Measurements from ENCODE around the gene RNF39. TPM values are rescaled to one million over a fixed set of nuclear protein-coding genes. Genes with fewer than 3 reads are reported as not detected.

RNF39 gene
- total RNA-seq, 4 donors from 2014 or later = 0.27 to 0.95 TPM; not detected in 2

- 34 to 42% methylated on average over 2 to 7 of the region's 7 CpGs for WGBS, 2 donors (ENCODE audit: low coverage in 1 of 2)
- Histone ChIP-seq H3K27me3 (peaks cover 79% of the 10 kb centered on the region), H3K4me1 (peaks cover 12 to 35% (median 29%) of the 10 kb centered on the region in 4 donors), H3K27ac (no peak overlapping the region), H3K36me3 (peaks cover 0 to 9% (median 0%) of the 10 kb centered on the region in 4 donors), H3K9me3 (no peaks in the 10 kb centered on the region), H3K4me3 (peak overlapping the region in 1 of 4 donors; percentile 33)
- DNase-seq = no peak
- intact Hi-C loops (cut with DNase I; ENCODE audit: low total_unique reads) (no loop called here), in situ Hi-C loops (cut with MboI; ENCODE audit: low pct_ligation_motif_present in 1 of 4, low pct_unique_long_range_greater_than_20kb in 1 of 4, low sequenced_read_pairs in 3 of 4) (no loop called here)
- TF ChIP-seq POLR2A (IDR thresholded peaks at IDR 0.05) (no peak), EP300 (IDR thresholded peaks at IDR 0.05; ENCODE audit: low read depth) (no peak), POLR2AphosphoS5 (IDR thresholded peaks at IDR 0.05) (no peak), CTCF (IDR thresholded peaks at IDR 0.05) (no peak)
Observed at GRCh38 chr6:30073489-30074235, 1.9 kb downstream of the RNF39 start.

GRCh38 chr6:30071858-30072257, 3.7 kb downstream of the RNF39 start:
- WGBS, 2 donors (ENCODE audit: low coverage in 1 of 2) = 49 to 55% methylated on average over 3 of the region's 3 CpGs
- peaks cover 65% of the 10 kb centered on the region for H3K27me3 ChIP-seq
- no peaks in the 10 kb centered on the region for H3K9me3 ChIP-seq
- peaks cover 0 to 11% (median 0%) of the 10 kb centered on the region in 4 donors for H3K36me3 ChIP-seq
- intact Hi-C loops (cut with DNase I; ENCODE audit: low total_unique reads) = no loop called here
- no peak overlapping the region for H3K4me3 ChIP-seq
- in situ Hi-C loops (cut with MboI; ENCODE audit: low pct_ligation_motif_present in 1 of 4, low pct_unique_long_range_greater_than_20kb in 1 of 4, low sequenced_read_pairs in 3 of 4) = no loop called here
- H3K27ac ChIP-seq = no peak overlapping the region
- DNase-seq = no peak
- TF ChIP-seq CTCF (IDR thresholded peaks at IDR 0.05) = no peak
- H3K4me1 ChIP-seq = peaks cover 19 to 47% (median 35%) of the 10 kb centered on the region in 4 donors

GRCh38 chr6:30071081-30071818, 4.3 kb downstream of the RNF39 start:
- Histone ChIP-seq H3K9me3 (no peaks in the 10 kb centered on the region), H3K4me3 (peak overlapping the region in 1 of 4 donors; percentile 9), H3K4me1 (peaks cover 19 to 49% (median 36%) of the 10 kb centered on the region in 4 donors), H3K27me3 (peaks cover 60% of the 10 kb centered on the region), H3K36me3 (peaks cover 0 to 11% (median 0%) of the 10 kb centered on the region in 4 donors), H3K27ac (no peak overlapping the region)
- WGBS, 2 donors (ENCODE audit: low coverage in 1 of 2) = 64 to 92% methylated on average over 5 to 66 of the region's 68 CpGs
- in situ Hi-C loops (cut with MboI; ENCODE audit: low pct_ligation_motif_present in 1 of 4, low pct_unique_long_range_greater_than_20kb in 1 of 4, low sequenced_read_pairs in 3 of 4) = no loop called here
- no peak for DNase-seq
- TF ChIP-seq POLR2AphosphoS5 (IDR thresholded peaks at IDR 0.05) (no peak), EP300 (IDR thresholded peaks at IDR 0.05; ENCODE audit: low read depth) (no peak), POLR2A (IDR thresholded peaks at IDR 0.05) (no peak), CTCF (IDR thresholded peaks at IDR 0.05) (no peak)
- intact Hi-C loops (cut with DNase I; ENCODE audit: low total_unique reads) = no loop called here

- Histone ChIP-seq H3K27me3 (peaks cover 24% of the 10 kb centered on the region), H3K4me1 (peaks cover 13 to 47% (median 24%) of the 10 kb centered on the region in 4 donors), H3K9me3 (no peaks in the 10 kb centered on the region), H3K36me3 (peaks cover 0 to 11% (median 5%) of the 10 kb centered on the region in 4 donors), H3K4me3 (peak overlapping the region; percentile 54 to 62 (median 59)), H3K27ac (peak overlapping the region; percentile 87 to 91 (median 90))
- intact Hi-C loops (cut with DNase I; ENCODE audit: low total_unique reads) = no loop called here
- in situ Hi-C loops (cut with MboI; ENCODE audit: low pct_ligation_motif_present in 1 of 4, low pct_unique_long_range_greater_than_20kb in 1 of 4, low sequenced_read_pairs in 3 of 4) = no loop called here
- TF ChIP-seq CTCF (IDR thresholded peaks at IDR 0.05) = no peak
- TF ChIP-seq EP300 (IDR thresholded peaks at IDR 0.05; ENCODE audit: low read depth) = no peak
- no peak for TF ChIP-seq POLR2AphosphoS5 (IDR thresholded peaks at IDR 0.05)
- no peak for TF ChIP-seq POLR2A (IDR thresholded peaks at IDR 0.05)
- 11 to 12% methylated on average over 7 to 8 of the region's 8 CpGs for WGBS, 2 donors (ENCODE audit: low coverage in 1 of 2)
- no peak for DNase-seq
Observed at GRCh38 chr6:30067460-30068139, 8.0 kb downstream of the RNF39 start.

Measured in transverse colon (tissue), 4 donors.